NCI-H2081 treated with DMSO at 0.1 percent for 48 hours (cell line): ENCODE measurements around the gene BNIP5.
A peak's percentile ranks its signal among the peaks of the same experiment; 100 is the strongest.

Source experiments
- DNase-seq: peaks from one replicate; lab custom pipeline; 2025; lab: John Stamatoyannopoulos, UW

BNIP5 gene

GRCh38 chr6:36323062-36323461 lies 13.6 kb downstream of the BNIP5 start:
- DNase-seq: no peak

GRCh38 chr6:36322591-36322990 lies 14.1 kb downstream of the BNIP5 start:
- DNase-seq: no peak

- no peak for DNase-seq
These were observed 16.2 kb downstream of the BNIP5 start for GRCh38 chr6:36320475-36320874.

- DNase-seq: no peak
These were observed 16.9 kb downstream of the BNIP5 start for GRCh38 chr6:36319821-36320220.

- DNase-seq: peak; percentile 45
These were observed 17.3 kb downstream of the BNIP5 start for GRCh38 chr6:36319436-36319762.

GRCh38 chr6:36318690-36319435 lies 17.8 kb downstream of the BNIP5 start:
- no peak for DNase-seq

- DNase-seq: no peak
These were observed 19.1 kb downstream of the BNIP5 start for GRCh38 chr6:36317623-36318022.

- no peak for DNase-seq
These were observed 20.8 kb downstream of the BNIP5 start for GRCh38 chr6:36315921-36316320.

- no peak for DNase-seq
These were observed 22.3 kb downstream of the BNIP5 start for GRCh38 chr6:36314221-36315014.

- DNase-seq: no peak
These were observed 23.1 kb downstream of the BNIP5 start for GRCh38 chr6:36313649-36313936.

GRCh38 chr6:36312854-36313648 lies 23.6 kb downstream of the BNIP5 start:
- no peak for DNase-seq

- no peak for DNase-seq
These were observed 26.8 kb downstream of the BNIP5 start for GRCh38 chr6:36309900-36310299.

- DNase-seq: no peak
These were observed 27.5 kb downstream of the BNIP5 start for GRCh38 chr6:36309203-36309602.

- DNase-seq: no peak
These were observed 28.2 kb downstream of the BNIP5 start for GRCh38 chr6:36308514-36308913.

GRCh38 chr6:36306375-36306774 lies 30.3 kb downstream of the BNIP5 start:
- no peak for DNase-seq

GRCh38 chr6:36305885-36306284 lies 30.8 kb downstream of the BNIP5 start:
- no peak for DNase-seq

- peak; percentile 52 for DNase-seq
These were observed 34.3 kb downstream of the BNIP5 start for GRCh38 chr6:36302227-36302976.

- DNase-seq: no peak
These were observed 34.9 kb downstream of the BNIP5 start for GRCh38 chr6:36301781-36302180.

- DNase-seq: no peak
These were observed 35.5 kb downstream of the BNIP5 start for GRCh38 chr6:36301085-36301658.

GRCh38 chr6:36298027-36298426 lies 38.7 kb downstream of the BNIP5 start:
- no peak for DNase-seq

GRCh38 chr6:36297511-36297910 lies 39.2 kb downstream of the BNIP5 start:
- DNase-seq: no peak

GRCh38 chr6:36297051-36297450 lies 39.6 kb downstream of the BNIP5 start:
- no peak for DNase-seq
